ENCODE data around the gene DOCK3.

DNA sequence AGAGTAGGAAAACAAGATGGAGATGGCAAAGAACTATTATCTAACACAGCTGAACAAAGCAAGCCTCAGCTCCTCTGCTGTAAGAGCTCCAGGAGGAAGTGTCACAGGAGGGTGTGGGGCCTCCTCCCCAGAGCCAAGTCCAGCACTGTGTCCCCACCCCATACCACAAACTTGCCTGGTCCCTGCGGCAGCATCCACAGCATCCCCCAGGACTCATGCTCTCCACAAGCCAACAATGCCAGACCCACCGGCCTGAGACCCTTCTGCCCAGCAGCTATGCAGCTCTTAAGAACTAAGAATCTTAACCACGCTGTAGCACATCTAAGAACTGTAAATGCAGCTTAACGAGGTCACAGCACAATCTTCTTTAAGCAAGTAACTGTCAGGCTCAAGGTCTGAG lies 725.4 kb downstream of the DOCK3 start:
- TF ChIP-seq TAF1 (IDR thresholded peaks at IDR 0.05; ENCODE audit: borderline replicate concordance, insufficient read depth, low read length), result no peak
- TF ChIP-seq POLR2AphosphoS5 (IDR thresholded peaks at IDR 0.05; ENCODE audit: low read depth, low read length), result no peak

Data from PFSK-1 (cell line).